ENCODE results near the gene SLC39A6. TPM values are rescaled to one million over a fixed set of nuclear protein-coding genes. Genes with fewer than 3 reads are reported as not detected.
"Not testable (repeated sequence)": the region's sequence is repeated elsewhere in the genome, so short reads cannot be mapped to it uniquely, and the experiment has no call there.

Gene SLC39A6
- total RNA-seq, 2 experiments from 2014 or later: 20.1 to 22.5 TPM

DNA sequence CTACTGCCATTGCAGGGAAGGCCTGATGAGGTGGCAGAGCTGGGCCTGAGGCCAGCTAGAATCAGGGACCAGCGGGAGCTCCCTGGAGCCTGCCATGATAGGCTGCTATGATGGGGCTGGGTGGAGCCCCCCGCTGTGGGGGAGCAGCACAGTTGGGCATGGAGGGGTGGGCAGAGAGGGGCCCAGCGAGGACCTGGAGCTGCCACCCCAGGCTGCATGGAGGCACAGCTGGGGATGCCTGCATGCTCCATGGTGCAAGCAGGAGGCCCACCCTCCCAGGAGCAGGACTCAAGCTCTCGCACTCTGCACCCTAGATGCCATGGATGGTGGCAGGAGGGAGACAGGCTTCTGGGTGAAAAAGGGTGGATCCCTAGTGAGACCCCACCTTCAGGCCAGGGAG lies 43.9 kb downstream of the SLC39A6 start:
- CTCF ChIA-PET: interaction anchor here (1.0 to 1.3 kb wide), 2 partner anchors 11 to 32 kb away, joined by 3 to 4 read pairs; no protein-coding TSS in a partner anchor
- Mint-ChIP-seq H3K4me3 (no peak overlapping the region), H3K36me3 (ENCODE audit: low read depth) (peaks cover 1% of the 10 kb centered on the region), H3K4me1 (peaks cover 15% of the 10 kb centered on the region), H3K9me3 (peaks cover 8% of the 10 kb centered on the region), H3K27me3 (peaks cover 12% of the 10 kb centered on the region), H3K27ac (no peak overlapping the region)
- POLR2A ChIA-PET: no interaction called here
- no peak for DNase-seq

DNA sequence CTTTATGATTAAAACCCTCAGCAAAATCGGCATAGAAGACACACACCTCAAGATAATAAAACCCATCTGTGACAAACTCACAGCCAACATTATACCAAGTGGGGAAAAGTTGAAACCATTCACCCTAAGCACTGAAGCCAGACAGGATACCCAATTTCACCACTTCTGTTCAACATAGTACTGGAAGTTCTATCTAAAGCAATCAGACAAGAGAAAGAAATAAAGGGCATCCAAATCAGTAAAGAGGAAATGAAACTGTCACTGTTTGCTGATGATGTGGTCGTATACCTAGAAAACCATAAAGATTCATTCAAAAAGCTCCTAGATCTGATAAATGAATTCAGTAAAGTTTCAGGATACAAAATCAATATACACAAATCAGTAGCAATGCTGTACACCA lies 45.4 kb downstream of the SLC39A6 start:
- POLR2A ChIA-PET: no interaction called here
- DNase-seq: no peak
- H3K4me1 Mint-ChIP-seq: peaks cover 15% of the 10 kb centered on the region
- CTCF ChIA-PET: no interaction called here
- peaks cover 8% of the 10 kb centered on the region for H3K9me3 Mint-ChIP-seq
- no peak overlapping the region for H3K4me3 Mint-ChIP-seq
- H3K27me3 Mint-ChIP-seq: peaks cover 12% of the 10 kb centered on the region
- peaks cover 1% of the 10 kb centered on the region for H3K36me3 Mint-ChIP-seq (ENCODE audit: low read depth)
- H3K27ac Mint-ChIP-seq: no peak overlapping the region

DNA sequence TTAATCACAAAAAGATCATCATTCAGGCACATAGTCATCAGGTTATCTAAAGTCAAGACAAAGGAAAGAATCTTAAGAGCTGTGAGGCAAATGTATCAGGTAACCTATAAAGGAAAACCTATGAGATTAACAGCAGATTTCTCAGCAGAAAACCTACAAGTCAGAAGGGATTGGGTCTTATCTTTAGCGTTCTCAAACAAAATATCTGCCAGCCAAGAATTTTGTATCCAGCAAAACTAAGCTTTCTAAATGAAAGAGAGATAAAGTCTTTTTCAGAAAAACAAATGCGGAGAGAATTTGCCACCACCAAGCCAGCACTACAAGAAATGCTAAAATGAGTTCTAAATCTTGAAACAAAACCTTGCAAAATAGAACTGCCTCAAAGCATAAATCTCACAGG lies 48.0 kb downstream of the SLC39A6 start:
- DNase-seq; CTCF ChIA-PET; H3K4me3 Mint-ChIP-seq; H3K27ac Mint-ChIP-seq; POLR2A ChIA-PET; H3K36me3 Mint-ChIP-seq (ENCODE audit: low read depth); H3K9me3 Mint-ChIP-seq: not testable (repeated sequence)
- H3K27me3 Mint-ChIP-seq: peaks cover 14% of the 10 kb centered on the region
- H3K4me1 Mint-ChIP-seq: peaks cover 15% of the 10 kb centered on the region

DNA sequence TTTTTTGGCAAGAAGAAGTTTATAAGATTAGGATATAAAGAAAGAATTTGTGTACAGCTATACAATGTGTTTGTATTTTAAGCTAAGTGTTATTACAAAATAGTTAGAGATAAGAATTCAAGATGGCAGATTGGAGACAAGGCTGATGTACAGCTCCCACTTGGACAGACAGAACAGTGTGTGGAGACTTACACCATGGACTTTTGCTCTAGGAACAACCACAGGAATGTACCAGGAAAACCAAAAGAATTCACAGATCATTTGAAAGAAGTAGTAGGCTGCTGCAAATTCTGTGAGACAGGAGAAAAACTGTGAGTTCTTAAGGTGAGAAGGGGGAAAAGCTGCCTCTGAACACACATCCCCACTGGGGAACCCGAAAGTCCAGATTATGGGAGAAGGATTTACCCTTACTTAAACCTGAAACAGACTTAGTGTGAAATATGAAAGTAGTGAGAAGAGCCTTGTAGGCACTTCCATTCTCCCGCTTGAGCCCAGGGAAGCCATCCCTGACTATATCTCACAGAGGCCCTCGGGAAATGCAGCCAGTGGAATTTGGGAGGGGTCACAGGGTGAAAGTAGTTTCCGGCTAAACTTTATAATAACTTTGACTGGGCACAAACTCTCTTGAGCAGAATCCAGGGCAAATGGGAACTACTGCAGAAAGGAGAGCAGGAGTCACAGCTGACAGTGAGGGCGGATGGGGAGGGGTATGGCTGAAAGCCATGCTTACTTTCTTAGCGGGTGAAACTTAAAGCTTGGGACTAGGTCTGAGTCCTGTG lies 50.2 kb downstream of the SLC39A6 start:
- Mint-ChIP-seq H3K9me3 (peaks cover 8% of the 10 kb centered on the region), H3K27ac (no peak overlapping the region), H3K27me3 (peaks cover 17% of the 10 kb centered on the region), H3K4me1 (peaks cover 12% of the 10 kb centered on the region), H3K4me3 (no peak overlapping the region), H3K36me3 (ENCODE audit: low read depth) (peaks cover 1% of the 10 kb centered on the region)
- ChIA-PET CTCF (interaction anchor here (1.1 kb wide), 1 partner anchor 17 kb away, joined by 3 read pairs; no protein-coding TSS in a partner anchor), POLR2A (no interaction called here)
- no peak for DNase-seq

DNA sequence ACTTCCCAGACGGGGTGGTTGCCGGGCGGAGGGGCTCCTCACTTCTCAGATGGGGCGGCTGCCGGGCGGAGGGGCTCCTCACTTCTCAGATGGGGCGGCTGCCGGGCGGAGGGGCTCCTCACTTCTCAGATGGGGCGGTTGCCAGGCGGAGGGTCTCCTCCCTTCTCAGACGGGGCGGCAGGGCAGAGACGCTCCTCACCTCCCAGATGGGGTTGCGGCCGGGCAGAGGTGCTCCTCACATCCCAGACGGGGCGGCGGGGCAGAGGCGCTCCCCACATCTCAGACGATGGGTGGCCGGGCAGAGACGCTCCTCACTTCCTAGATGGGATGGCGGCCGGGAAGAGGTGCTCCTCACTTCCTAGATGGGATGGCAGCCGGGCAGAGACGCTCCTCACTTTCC lies 51.4 kb downstream of the SLC39A6 start:
- H3K4me1 Mint-ChIP-seq; DNase-seq; CTCF ChIA-PET; H3K36me3 Mint-ChIP-seq (ENCODE audit: low read depth); H3K27ac Mint-ChIP-seq; H3K9me3 Mint-ChIP-seq; H3K4me3 Mint-ChIP-seq; POLR2A ChIA-PET: not testable (repeated sequence)
- H3K27me3 Mint-ChIP-seq: peaks cover 22% of the 10 kb centered on the region

DNA sequence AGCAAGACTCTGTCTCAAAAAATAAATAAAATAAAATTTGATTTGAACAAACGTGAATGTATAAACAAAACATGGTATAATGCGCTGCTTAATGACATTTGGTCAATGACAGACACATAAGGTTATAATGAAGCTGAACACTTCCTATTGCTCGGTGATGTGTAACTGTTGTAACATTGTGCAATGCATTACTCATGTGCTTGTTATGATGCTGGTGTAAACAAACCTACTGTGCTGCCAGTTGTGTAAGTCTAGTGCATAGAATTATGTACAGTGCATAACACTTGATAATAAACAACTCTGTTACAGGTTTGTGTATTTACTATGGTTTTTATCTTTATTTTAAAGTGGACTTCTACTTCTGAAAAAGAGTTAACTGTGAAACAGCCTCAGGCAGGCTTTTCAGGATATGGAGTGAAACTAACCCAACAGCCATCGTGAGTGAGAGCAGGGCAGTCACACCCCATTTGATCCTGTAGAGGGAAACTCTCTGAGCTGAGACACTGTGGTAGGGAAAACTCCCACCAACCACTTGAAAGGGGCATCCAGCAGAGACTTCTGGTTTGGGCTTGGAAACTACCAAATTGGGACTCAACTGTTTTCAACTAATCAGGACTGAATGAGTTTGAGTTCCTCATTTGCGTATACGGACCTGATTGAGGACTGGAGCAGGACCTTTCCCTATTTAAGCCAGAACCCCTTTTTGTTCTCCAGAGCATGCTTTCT lies 53.1 kb downstream of the SLC39A6 start:
- no peaks in the 10 kb centered on the region for H3K4me1 Mint-ChIP-seq
- H3K9me3 Mint-ChIP-seq: peaks cover 5% of the 10 kb centered on the region
- H3K36me3 Mint-ChIP-seq (ENCODE audit: low read depth): peaks cover 1% of the 10 kb centered on the region
- ChIA-PET CTCF (no interaction called here), POLR2A (no interaction called here)
- DNase-seq: no peak
- no peak overlapping the region for H3K4me3 Mint-ChIP-seq
- no peak overlapping the region for H3K27ac Mint-ChIP-seq
- H3K27me3 Mint-ChIP-seq: peaks cover 16% of the 10 kb centered on the region

DNA sequence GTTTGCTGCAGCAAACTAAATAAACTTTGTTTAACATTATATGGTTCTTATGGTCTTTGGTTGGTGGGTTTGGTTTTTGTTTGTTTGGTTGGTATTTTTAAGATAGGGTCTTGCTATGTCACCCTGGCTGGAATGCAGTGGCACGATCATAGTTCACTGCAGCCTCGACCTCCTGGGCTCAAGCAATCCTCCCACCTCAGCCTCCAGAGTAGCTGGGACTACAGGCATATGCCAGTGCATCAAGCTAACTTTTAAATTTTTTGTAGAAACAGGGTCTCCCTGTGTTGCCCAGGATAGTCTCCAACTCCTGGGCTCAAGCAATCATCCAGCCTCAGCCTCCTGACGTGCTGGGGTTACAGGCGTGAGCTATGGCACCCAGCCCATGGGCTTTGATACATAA lies 54.7 kb downstream of the SLC39A6 start:
- Mint-ChIP-seq H3K27me3 (peaks cover 12% of the 10 kb centered on the region), H3K4me3 (no peak overlapping the region), H3K36me3 (ENCODE audit: low read depth) (no peaks in the 10 kb centered on the region), H3K9me3 (no peaks in the 10 kb centered on the region), H3K4me1 (no peaks in the 10 kb centered on the region), H3K27ac (no peak overlapping the region)
- DNase-seq: no peak
- ChIA-PET POLR2A (no interaction called here), CTCF (interaction anchor here (0.8 kb wide), 1 partner anchor 21 kb away, joined by 3 read pairs; no protein-coding TSS in a partner anchor)

DNA sequence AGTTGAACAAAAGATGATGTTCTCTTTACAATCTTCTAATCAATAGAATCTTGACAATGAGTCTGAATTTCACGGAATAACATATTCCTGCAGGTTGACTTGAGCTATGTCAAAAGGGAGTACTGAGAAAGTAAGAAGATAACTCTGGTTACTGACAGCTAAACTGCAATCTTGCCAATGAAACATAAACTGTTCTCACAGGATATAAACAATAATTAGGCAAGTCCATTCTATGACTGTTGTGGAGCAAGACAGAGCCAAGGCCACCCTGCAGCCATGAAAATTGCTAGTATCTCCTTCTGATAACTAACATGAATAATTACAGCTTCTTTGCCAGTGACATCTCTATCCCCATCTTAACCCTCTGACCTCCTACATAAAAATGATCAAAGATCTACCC lies 55.5 kb downstream of the SLC39A6 start:
- Mint-ChIP-seq H3K9me3 (no peaks in the 10 kb centered on the region), H3K36me3 (ENCODE audit: low read depth) (no peaks in the 10 kb centered on the region), H3K4me3 (no peak overlapping the region), H3K27me3 (peaks cover 12% of the 10 kb centered on the region), H3K4me1 (no peaks in the 10 kb centered on the region), H3K27ac (no peak overlapping the region)
- ChIA-PET CTCF (interaction anchor here (0.8 kb wide), 1 partner anchor 22 kb away, joined by 3 read pairs; no protein-coding TSS in a partner anchor), POLR2A (no interaction called here)
- no peak for DNase-seq

DNA sequence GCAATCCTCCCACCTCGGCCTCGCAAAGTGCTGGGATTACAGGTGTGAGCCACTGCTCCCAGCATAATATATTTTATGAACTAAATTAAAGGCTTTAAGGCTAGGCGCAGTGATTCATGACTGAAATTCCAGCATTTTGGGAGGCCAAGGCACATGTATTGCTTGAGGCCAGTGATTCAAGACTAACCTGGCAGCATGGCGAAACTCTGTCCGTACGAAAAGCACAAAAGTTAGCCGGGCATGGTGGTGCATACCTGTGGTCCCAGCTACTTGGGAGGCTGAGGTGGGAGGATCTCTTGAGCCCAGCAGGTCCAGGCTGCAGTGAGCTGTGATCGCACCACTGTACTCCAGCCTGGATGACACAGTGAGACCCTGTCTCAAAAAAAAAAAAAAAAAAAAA lies 56.7 kb downstream of the SLC39A6 start:
- POLR2A ChIA-PET; H3K4me3 Mint-ChIP-seq; H3K36me3 Mint-ChIP-seq (ENCODE audit: low read depth); H3K4me1 Mint-ChIP-seq; H3K9me3 Mint-ChIP-seq; CTCF ChIA-PET; DNase-seq; H3K27ac Mint-ChIP-seq: not testable (repeated sequence)
- H3K27me3 Mint-ChIP-seq: peaks cover 12% of the 10 kb centered on the region

DNA sequence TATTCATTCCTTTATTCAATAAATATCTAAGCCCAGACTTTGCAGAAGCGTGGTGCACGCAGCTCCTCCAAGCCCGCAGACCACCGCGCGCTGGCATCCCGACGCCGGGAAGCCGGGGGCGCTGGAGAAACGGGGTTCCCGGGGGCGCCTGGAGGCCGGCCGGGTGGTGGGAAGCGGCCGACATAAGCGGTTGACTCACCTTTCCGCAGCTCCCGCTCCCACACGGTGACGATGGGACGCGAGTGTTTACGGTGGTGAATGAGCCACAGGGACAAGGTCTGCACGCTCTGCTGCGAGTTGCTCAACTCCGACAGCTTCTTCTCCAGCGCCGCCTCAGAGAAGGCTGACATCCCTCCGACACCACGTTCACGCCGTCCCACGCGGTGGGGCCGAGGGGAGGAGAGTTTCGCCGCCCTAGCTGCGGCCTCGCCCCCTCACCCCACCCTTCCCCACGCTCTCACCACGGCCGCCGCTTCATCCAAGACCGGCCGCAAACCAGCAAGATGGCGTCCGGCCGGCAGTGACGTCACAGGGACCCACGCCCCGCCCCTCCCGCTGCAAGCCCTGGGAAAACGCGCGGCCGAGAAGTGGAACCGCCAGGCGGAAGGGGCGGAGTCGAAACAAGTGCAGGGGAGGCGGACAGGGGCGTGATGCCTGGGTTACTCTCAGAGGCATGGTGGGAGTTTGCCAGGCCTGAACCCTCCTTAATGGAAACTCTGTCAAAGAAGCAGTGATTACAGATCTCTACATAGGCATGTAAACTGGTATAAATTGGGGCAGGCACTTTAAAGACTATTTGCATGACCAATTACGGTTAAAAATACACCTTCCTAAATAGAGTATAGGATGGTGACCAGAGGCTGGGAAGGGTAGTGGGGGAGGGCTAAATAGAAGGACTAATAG lies 61.8 kb downstream of the SLC39A6 start, which contains the start of gene RPRD1A:
Gene RPRD1A, minus strand, starts transcription at position 505 of the 903 bp plus-strand sequence. Its CDS starts 155 bp downstream, at position 350.
- Mint-ChIP-seq H3K27me3 (peaks cover 3% of the 10 kb centered on the region), H3K27ac (peak within 1 kb of the TSS; percentile 96), H3K9me3 (no peaks in the 10 kb centered on the region), H3K4me3 (peak within 1 kb of the TSS; percentile 97), H3K36me3 (ENCODE audit: low read depth) (peaks cover 17% of the 10 kb centered on the region), H3K4me1 (peaks cover 31% of the 10 kb centered on the region)
- CTCF ChIA-PET: no interaction called here
- POLR2A ChIA-PET: interaction anchor here (0.7 kb wide), 1 partner anchor 18 kb away, joined by 4 read pairs; no protein-coding TSS in a partner anchor
- DNase-seq: peak; percentile 97

DNA sequence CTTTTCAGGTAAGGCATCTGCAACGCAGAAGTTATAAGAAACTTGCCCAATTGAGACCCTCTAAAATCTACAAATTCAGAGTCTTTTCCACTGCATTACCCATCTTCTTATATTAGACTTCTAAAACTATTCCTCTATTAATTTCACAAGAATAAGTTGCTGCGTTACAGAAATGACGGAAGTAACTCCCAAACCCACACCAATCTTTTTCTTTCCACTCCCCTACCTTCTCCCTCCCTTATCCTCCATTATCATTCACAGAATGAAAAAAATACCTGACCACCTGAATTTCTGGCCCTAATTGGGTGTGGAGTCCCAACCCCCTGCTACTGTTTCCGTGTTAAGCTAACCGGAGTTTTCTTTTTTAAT lies 62.5 kb downstream of the SLC39A6 start:
- H3K27me3 Mint-ChIP-seq: peaks cover 3% of the 10 kb centered on the region
- H3K9me3 Mint-ChIP-seq: no peaks in the 10 kb centered on the region
- POLR2A ChIA-PET: interaction anchor here (0.7 kb wide), 1 partner anchor 19 kb away, joined by 4 read pairs; no protein-coding TSS in a partner anchor
- CTCF ChIA-PET: interaction anchor here (1.3 kb wide), 1 partner anchor 9 kb away, joined by 3 read pairs; no protein-coding TSS in a partner anchor
- H3K27ac Mint-ChIP-seq: peak overlapping the region; percentile 96
- peaks cover 31% of the 10 kb centered on the region for H3K4me1 Mint-ChIP-seq
- H3K36me3 Mint-ChIP-seq (ENCODE audit: low read depth): peaks cover 17% of the 10 kb centered on the region
- peak overlapping the region; percentile 97 for H3K4me3 Mint-ChIP-seq
- DNase-seq: no peak

DNA sequence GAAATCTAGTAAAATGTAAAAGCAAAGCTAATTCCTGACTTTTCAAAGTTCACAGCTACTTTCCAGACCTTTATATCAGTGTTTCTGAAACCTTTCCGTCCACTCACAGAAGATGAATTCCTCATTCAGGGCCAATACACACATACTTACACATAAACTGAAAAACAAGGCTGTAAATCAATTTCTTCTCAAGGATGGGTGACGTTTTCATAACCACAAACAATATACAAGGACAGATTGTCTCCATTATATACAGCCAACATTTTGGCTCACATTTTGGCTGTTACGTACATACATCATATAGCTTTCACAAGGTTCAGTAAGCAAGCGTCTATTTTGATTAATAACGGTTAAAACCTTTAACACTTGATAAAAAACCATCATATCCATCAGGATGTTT lies 63.1 kb downstream of the SLC39A6 start:
- DNase-seq: no peak
- ChIA-PET CTCF (interaction anchor here (1.3 kb wide), 1 partner anchor 8 kb away, joined by 3 read pairs; no protein-coding TSS in a partner anchor), POLR2A (no interaction called here)
- peaks cover 17% of the 10 kb centered on the region for H3K36me3 Mint-ChIP-seq (ENCODE audit: low read depth)
- H3K4me1 Mint-ChIP-seq: peaks cover 31% of the 10 kb centered on the region
- peak overlapping the region; percentile 96 for H3K27ac Mint-ChIP-seq
- peak overlapping the region; percentile 97 for H3K4me3 Mint-ChIP-seq
- H3K9me3 Mint-ChIP-seq: no peaks in the 10 kb centered on the region
- H3K27me3 Mint-ChIP-seq: peaks cover 3% of the 10 kb centered on the region
